A549 (cell line): ENCODE results near the gene ELAC2.

Experiments used
- CTCF ChIP-seq: fragments of >200 bp; sonication (Bioruptor Twin); formaldehyde crosslinking; IDR thresholded peaks from 3 replicates; pipeline ENCODE4 v1.5.1; 2016
- JUN ChIP-seq, 2 experiments: fragments of >200 bp; sonication (Bioruptor Twin); formaldehyde crosslinking; IDR thresholded peaks; 2 replicates in 1 of 2; 3 replicates in 1 of 2; pipeline ENCODE4 v1.6.1; 2016 to 2017
- MAX ChIP-seq: IDR thresholded peaks from 2 replicates; pipeline ENCODE4 v1.6.1; 2012

GRCh38 chr17:12979826-12980500 lies 37.9 kb downstream of the ELAC2 start:
- TF ChIP-seq JUN (IDR thresholded peaks at IDR 0.05) (no peak), CTCF (no peak), MAX (no peak)
